IMR-90 (cell line): ENCODE data around the gene LIMS1.

Experiments
- BHLHE40 ChIP-seq: fragments of 150-350 bp; IDR thresholded peaks from 2 replicates; pipeline ENCODE4 v1.6.1; 2016; ENCODE audit warnings: mild to moderate bottlenecking, low read depth, low read length
- CEBPB ChIP-seq: IDR thresholded peaks from 2 replicates; pipeline ENCODE4 v1.6.1; 2012; ENCODE audit warnings: low read depth, low read length, improper control_type of control experiment
- CHD1 ChIP-seq: IDR thresholded peaks from 2 replicates; pipeline ENCODE4 v1.6.1; 2012; ENCODE audit warnings: low read depth, low read length, improper control_type of control experiment
- CTCF ChIP-seq: conservative IDR thresholded peaks from 2 replicates; pipeline ENCODE4 v1.5.1; 2012; ENCODE audit warnings: mild to moderate bottlenecking, low read depth, low read length, improper control_type of control experiment
- FOS ChIP-seq: fragments of 150-350 bp; IDR thresholded peaks from 2 replicates; pipeline ENCODE4 v1.6.1; 2016; ENCODE audit warnings: low read depth, low read length
- MAFK ChIP-seq: IDR thresholded peaks from 2 replicates; pipeline ENCODE4 v1.6.1; 2012; ENCODE audit warnings: low read depth, low read length, improper control_type of control experiment
- MAZ ChIP-seq: IDR thresholded peaks from 2 replicates; pipeline ENCODE4 v1.6.1; 2012; ENCODE audit warnings: low read depth, mild to moderate bottlenecking, low read length, improper control_type of control experiment, moderate library complexity, borderline replicate concordance
- MXI1 ChIP-seq: IDR thresholded peaks from 2 replicates; pipeline ENCODE4 v1.6.1; 2012; ENCODE audit warnings: low read depth, mild to moderate bottlenecking, low read length, moderate library complexity, borderline replicate concordance
- POLR2A ChIP-seq: IDR thresholded peaks from 2 replicates; pipeline ENCODE4 v1.6.1; 2012; ENCODE audit warnings: mild to moderate bottlenecking, low read depth, low read length
- RAD21 ChIP-seq: IDR thresholded peaks from 2 replicates; pipeline ENCODE4 v1.6.1; 2012; ENCODE audit warnings: low read length, improper control_type of control experiment
- RCOR1 ChIP-seq: IDR thresholded peaks from 2 replicates; pipeline ENCODE4 v1.6.1; 2012; ENCODE audit warnings: mild to moderate bottlenecking, low read length, improper control_type of control experiment; ENCODE audit not compliant: insufficient replicate concordance
- RFX5 ChIP-seq: IDR thresholded peaks from 2 replicates; pipeline ENCODE4 v1.8.0; 2012; ENCODE audit warnings: low read depth, mild to moderate bottlenecking, low read length, moderate library complexity
- USF2 ChIP-seq: fragments of 150-350 bp; IDR thresholded peaks from 2 replicates; pipeline ENCODE4 v1.6.1; 2017; ENCODE audit warnings: mild to moderate bottlenecking, antibody characterized with exemption, low read length, low read depth

GRCh38 chr2:108564510-108564909 lies 30.2 kb downstream of the LIMS1 start:
- TF ChIP-seq CTCF (no peak), RAD21 (no peak), POLR2A (no peak), MXI1 (no peak), RFX5 (no peak), RCOR1 (no peak), CEBPB (no peak), FOS (no peak), MAFK (no peak), USF2 (no peak), MAZ (no peak), BHLHE40 (no peak), CHD1 (no peak)
